ENCODE data around the gene MED9. TPM values are rescaled to one million over a fixed set of nuclear protein-coding genes. Genes with fewer than 3 reads are reported as not detected.

MED9 gene
- total and polyA plus RNA-seq, 9 of the 15 experiments (the other 6 are each of a cell fraction or from before 2014, with no cell fraction given), result 2.2 to 15.8 (median 12.7) TPM

DNA sequence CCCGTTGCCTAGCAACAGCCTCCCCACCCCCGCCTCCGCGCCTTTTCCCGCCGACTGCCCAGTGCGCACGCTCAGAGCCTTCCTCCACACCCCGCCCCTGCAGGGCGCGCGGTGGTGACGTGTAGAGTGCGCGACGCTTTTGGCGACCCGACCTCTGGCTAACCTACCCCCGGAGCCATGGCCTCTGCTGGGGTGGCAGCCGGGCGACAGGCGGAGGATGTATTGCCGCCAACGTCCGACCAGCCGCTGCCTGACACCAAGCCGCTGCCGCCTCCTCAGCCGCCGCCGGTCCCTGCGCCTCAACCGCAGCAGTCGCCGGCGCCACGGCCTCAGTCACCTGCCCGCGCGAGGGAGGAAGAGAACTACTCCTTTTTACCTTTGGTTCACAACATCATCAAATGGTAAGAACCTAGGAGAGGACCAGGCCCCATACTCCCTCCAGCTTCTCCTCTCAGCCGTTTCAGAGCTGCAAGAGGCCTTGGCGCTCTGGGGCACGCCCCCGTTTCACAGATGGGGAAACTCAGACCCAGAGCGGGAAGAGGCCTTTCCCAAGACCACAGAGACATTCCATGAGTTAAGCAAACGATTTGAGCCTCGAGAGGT, at the start of gene MED9 (continued):
- TF ChIP-seq SIX5 (IDR thresholded peaks at IDR 0.05; ENCODE audit: borderline replicate concordance in 1 of 2, insufficient read depth in 1 of 2, low read depth in 1 of 2, low read length in 2 of 2), result peak in 1 of 2 experiments; percentile 42; a peak in 1 of 4 replicates
- TF ChIP-seq SPI1 (IDR thresholded peaks at IDR 0.05; ENCODE audit: borderline replicate concordance, low read depth, low read length), result no peak
- TF ChIP-seq, protein P1, sequence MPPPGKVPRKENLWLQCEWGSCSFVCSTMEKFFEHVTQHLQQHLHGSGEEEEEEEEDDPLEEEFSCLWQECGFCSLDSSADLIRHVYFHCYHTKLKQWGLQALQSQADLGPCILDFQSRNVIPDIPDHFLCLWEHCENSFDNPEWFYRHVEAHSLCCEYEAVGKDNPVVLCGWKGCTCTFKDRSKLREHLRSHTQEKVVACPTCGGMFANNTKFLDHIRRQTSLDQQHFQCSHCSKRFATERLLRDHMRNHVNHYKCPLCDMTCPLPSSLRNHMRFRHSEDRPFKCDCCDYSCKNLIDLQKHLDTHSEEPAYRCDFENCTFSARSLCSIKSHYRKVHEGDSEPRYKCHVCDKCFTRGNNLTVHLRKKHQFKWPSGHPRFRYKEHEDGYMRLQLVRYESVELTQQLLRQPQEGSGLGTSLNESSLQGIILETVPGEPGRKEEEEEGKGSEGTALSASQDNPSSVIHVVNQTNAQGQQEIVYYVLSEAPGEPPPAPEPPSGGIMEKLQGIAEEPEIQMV (tag; conservative IDR thresholded peaks at IDR 0.05; ENCODE audit: low read depth), result no peak
- TF ChIP-seq SP1 (CRISPR knock-in tag; IDR thresholded peaks at IDR 0.05), result peak; percentile 80
- TF ChIP-seq NCOA4 (IDR thresholded peaks at IDR 0.05; ENCODE audit: partially characterized antibody), result no peak
- TF ChIP-seq CBFA2T2 (conservative IDR thresholded peaks at IDR 0.05), result no peak
- peak; percentile 93 for TF ChIP-seq PHF20 (IDR thresholded peaks at IDR 0.05; ENCODE audit: partially characterized antibody)
- TF ChIP-seq POLR3G (IDR thresholded peaks at IDR 0.05; ENCODE audit: extremely low read depth, insufficient read length, insufficient replicate concordance), result no peak
- TF ChIP-seq, protein P2, sequence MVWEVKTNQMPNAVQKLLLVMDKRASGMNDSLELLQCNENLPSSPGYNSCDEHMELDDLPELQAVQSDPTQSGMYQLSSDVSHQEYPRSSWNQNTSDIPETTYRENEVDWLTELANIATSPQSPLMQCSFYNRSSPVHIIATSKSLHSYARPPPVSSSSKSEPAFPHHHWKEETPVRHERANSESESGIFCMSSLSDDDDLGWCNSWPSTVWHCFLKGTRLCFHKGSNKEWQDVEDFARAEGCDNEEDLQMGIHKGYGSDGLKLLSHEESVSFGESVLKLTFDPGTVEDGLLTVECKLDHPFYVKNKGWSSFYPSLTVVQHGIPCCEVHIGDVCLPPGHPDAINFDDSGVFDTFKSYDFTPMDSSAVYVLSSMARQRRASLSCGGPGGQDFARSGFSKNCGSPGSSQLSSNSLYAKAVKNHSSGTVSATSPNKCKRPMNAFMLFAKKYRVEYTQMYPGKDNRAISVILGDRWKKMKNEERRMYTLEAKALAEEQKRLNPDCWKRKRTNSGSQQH (CRISPR knock-in tag; IDR thresholded peaks at IDR 0.05), result no peak
- TF ChIP-seq ATF1 (CRISPR knock-in tag; IDR thresholded peaks at IDR 0.05), result peak; percentile 98
- TF ChIP-seq ATF1 (tag; IDR thresholded peaks at IDR 0.05), result peak; percentile 98
- no peak for TF ChIP-seq POLR2H (tag; IDR thresholded peaks at IDR 0.05; ENCODE audit: low read depth)
- TF ChIP-seq COPS2 (conservative IDR thresholded peaks at IDR 0.05), result no peak
- no peak for TF ChIP-seq TEAD2 (tag; IDR thresholded peaks at IDR 0.05)
- TF ChIP-seq YY1 (IDR thresholded peaks at IDR 0.05; ENCODE audit: borderline replicate concordance in 1 of 3, control insufficient read depth in 1 of 3, extremely low read depth in 1 of 3, insufficient read depth in 3 of 3, insufficient read length in 1 of 3, insufficient replicate concordance in 2 of 3, low read depth in 1 of 3, low read length in 2 of 3), result peak in 2 of 3 experiments; percentile 84 to 90
- no peak for TF ChIP-seq ZNF766 (CRISPR knock-in tag; conservative IDR thresholded peaks at IDR 0.05)
- TF ChIP-seq KDM5B (IDR thresholded peaks at IDR 0.05; ENCODE audit: insufficient replicate concordance, low read depth, low read length), result peak; percentile 66
- no peak for TF ChIP-seq ZNF408 (CRISPR knock-in tag; IDR thresholded peaks at IDR 0.05; ENCODE audit: low read depth)
- no peak for TF ChIP-seq NR2F6 (CRISPR knock-in tag; IDR thresholded peaks at IDR 0.05)
- TF ChIP-seq SMC3 (conservative IDR thresholded peaks at IDR 0.05; ENCODE audit: insufficient read depth, low read depth, low read length), result no peak
- no peak for TF ChIP-seq NFE2 (IDR thresholded peaks at IDR 0.05; ENCODE audit: low read depth)
- no peak for TF ChIP-seq FOS (IDR thresholded peaks at IDR 0.05; ENCODE audit: extremely low read depth, insufficient read length)
- TF ChIP-seq NBN (IDR thresholded peaks at IDR 0.05; ENCODE audit: low read depth), result no peak
- no peak for TF ChIP-seq NEUROD1 (IDR thresholded peaks at IDR 0.05; ENCODE audit: borderline replicate concordance, low read depth, low read length, partially characterized antibody)
- TF ChIP-seq CREB1 (IDR thresholded peaks at IDR 0.05), result peak; percentile 97
- peak; percentile 98 for TF ChIP-seq CREB1 (CRISPR knock-in tag; IDR thresholded peaks at IDR 0.05)
- TF ChIP-seq GTF2F1 (IDR thresholded peaks at IDR 0.05; ENCODE audit: low read depth, low read length), result no peak
- peak; percentile 70; the same call in 1 of the 2 replicates for TF ChIP-seq MBD2 (IDR thresholded peaks at IDR 0.05; ENCODE audit: borderline replicate concordance, low read depth)

All from K562 (cell line).